K562 treated with DMSO at 1 percent for 12 hours (cell line): ENCODE results near the gene PDE3B. TPM values are rescaled to one million over a fixed set of nuclear protein-coding genes. Genes with fewer than 3 reads are reported as not detected.

ENCODE experiments used
- total RNA-seq: library from RNA; unstranded; fragments of 300-600 nt; gene quantifications from 2 replicates; pipeline ENCODE4 v1.2.3, GENCODE V29; 2022; ENCODE audit not compliant: insufficient read depth

PDE3B gene
- 2.8 and 12.2 TPM in 2 replicates for total RNA-seq

GRCh38 chr11:14643697-14644225 lies at the start of gene PDE3B:
Gene PDE3B, plus strand, starts transcription at chr11:14643804. Its CDS starts 272 bp downstream, at chr11:14644076.

DNA sequence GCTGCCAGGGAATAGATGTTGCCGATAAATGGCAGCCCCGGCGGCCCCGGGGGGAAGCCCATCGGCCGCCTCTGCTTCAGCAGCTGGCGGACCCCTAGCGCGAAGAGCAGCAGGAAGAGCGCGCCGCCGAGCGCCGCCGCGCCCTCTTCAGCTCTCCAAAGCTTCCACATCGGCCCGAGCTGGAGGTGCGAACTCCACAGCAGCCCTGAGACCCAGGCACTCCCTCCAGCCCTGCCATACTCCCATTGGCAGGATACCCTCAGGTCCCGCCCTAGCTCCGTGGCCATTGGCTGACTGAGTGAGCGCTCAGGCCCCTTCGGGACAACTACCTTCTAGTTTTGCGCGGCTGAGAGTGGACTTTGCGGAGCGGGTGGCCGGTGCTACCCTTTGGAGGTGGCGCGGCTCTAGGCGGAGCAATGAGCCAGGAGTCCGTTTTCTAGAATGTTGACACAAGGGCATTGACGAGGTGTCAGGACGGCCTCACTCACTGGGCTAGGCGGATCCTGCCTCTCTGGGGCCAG lies 248.5 kb downstream of the PDE3B start, which contains the start of gene CYP2R1:
CYP2R1 (minus strand) TSS at position 196 of the 521 bp plus-strand sequence; CDS start at position 170, 26 bp downstream.

Other genes with a start within 250 kb of the PDE3B start
- 80.9 and 130 TPM in 2 replicates for gene COPB1, start 144.0 kb upstream of the PDE3B start, total RNA-seq
- gene PSMA1, start 123.4 kb upstream of the PDE3B start, total RNA-seq, result 189 and 282 TPM in 2 replicates
- gene CYP2R1, start 248.4 kb downstream of the PDE3B start, total RNA-seq, result 31.4 and 53.2 TPM in 2 replicates